Fibroblast of mammary gland (primary cell): Measurements from ENCODE around the gene TMEM92.

Source experiments
- DNase-seq: peaks from one replicate; pipeline ENCODE4 v3.0.0-alpha.2; 2010; ENCODE audit warnings: low read depth
- H3K4me3 ChIP-seq: 2 replicates; pipeline ENCODE4 v1.5.1; 2011; ENCODE audit warnings: low read depth, mild to moderate bottlenecking, low read length, moderate library complexity; ENCODE audit not compliant: control insufficient read depth
- TF ChIP-seq, protein P1 (sequence below): conservative IDR thresholded peaks from 2 replicates; pipeline ENCODE4 v1.5.1; 2011; ENCODE audit warnings: low read depth, low read length, inconsistent platforms; ENCODE audit not compliant: control insufficient read depth, insufficient read depth

TMEM92 gene

GRCh38 chr17:50261051-50261915 lies 13.0 kb upstream of the TMEM92 start:
- no peak for DNase-seq
- H3K4me3 ChIP-seq = no peak overlapping the region
- TF ChIP-seq, protein P1, sequence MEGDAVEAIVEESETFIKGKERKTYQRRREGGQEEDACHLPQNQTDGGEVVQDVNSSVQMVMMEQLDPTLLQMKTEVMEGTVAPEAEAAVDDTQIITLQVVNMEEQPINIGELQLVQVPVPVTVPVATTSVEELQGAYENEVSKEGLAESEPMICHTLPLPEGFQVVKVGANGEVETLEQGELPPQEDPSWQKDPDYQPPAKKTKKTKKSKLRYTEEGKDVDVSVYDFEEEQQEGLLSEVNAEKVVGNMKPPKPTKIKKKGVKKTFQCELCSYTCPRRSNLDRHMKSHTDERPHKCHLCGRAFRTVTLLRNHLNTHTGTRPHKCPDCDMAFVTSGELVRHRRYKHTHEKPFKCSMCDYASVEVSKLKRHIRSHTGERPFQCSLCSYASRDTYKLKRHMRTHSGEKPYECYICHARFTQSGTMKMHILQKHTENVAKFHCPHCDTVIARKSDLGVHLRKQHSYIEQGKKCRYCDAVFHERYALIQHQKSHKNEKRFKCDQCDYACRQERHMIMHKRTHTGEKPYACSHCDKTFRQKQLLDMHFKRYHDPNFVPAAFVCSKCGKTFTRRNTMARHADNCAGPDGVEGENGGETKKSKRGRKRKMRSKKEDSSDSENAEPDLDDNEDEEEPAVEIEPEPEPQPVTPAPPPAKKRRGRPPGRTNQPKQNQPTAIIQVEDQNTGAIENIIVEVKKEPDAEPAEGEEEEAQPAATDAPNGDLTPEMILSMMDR = no peak

DNA sequence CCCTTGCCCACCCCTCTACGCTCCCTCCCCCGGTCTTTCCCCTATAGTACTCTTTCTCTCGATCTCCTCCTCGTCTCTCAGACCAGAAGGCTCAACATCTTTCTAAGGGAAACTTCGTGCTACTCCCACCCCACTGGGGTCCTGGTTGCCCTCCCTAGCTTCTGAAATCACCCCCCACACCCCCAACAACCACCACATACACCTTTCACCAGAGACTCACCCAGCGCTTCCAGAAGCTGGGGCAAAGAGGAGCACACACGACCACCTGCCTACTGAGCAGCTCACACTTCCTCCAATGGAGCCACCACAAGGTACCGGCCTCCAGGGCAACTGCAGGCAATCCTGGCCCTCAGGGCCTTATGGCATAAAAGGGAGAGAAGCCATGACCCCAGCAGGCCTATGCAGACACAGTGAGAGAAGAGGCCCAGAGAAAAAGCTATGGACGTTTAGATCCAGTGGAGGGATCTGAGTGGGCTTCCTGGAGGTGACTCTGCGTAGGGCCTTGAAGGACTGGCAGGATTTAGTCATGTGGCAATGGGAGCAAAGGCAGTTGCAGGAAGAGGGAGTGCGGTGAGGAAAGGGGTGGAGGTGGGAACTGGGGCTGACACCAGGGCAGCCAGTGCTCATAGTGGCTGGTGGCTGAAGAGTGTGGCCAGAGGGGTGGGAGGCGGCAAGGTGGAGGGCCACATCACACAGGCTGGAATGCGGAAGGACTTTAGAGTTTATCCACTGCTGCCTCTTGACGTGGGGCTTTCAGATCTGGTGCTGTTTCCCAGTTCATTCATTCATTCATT lies 12.1 kb upstream of the TMEM92 start:
- no peak overlapping the region for H3K4me3 ChIP-seq
- no peak for DNase-seq
- TF ChIP-seq, protein P1 = no peak

DNA sequence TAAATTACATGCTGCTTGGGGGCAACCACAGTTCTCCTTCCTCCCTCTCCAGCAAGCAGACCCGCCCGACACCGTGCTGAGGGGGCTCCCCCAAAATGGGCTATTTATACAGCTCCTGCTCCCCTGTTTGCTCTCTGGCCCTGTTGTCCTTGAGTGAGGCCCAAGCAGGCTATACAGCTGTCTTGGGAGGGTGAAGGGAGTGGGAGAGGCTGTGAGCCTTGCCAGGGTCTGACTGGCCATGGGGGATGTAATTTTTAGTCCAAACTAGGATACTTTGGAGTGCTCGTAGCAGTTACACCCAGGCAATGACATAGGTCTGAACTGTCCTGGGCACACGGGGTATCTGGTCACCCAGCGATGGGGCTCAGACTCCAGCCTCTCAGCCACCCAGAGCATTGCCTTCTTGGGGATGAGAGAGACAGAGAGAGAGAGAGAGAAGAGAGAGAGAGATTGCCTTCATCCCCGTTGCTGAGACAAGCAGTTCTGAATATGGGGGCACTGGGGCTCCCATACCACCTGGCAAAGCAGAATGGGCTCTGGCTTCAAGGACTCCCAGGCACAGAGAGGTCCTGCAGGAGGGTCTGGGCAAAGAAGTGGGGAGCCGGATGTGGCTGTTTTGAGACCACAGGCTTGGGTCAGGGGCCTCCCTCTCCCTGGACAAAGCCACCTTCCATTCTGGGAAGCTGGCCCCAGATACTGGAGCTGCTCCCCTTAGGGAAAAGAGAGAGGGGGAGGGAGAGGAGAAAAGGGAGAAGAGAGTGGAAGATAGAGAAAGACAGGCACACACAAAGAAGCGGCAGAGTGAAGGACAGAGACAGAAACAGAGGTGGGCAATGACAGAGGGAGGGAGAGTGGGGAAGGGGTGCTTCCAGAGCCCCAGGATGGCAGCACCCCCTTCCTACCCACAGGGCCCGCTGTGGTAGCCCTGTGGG lies 10.7 kb upstream of the TMEM92 start:
- TF ChIP-seq, protein P1 = no peak
- DNase-seq = no peak
- peak overlapping the region; percentile 25 for H3K4me3 ChIP-seq

- DNase-seq = peak; percentile 67
- TF ChIP-seq, protein P1 = no peak
- H3K4me3 ChIP-seq = peak overlapping the region; percentile 25
Measured at GRCh38 chr17:50264263-50265113, 9.8 kb upstream of the TMEM92 start.

GRCh38 chr17:50265212-50265611 lies 9.1 kb upstream of the TMEM92 start:
- TF ChIP-seq, protein P1 = no peak
- no peak for DNase-seq
- no peak overlapping the region for H3K4me3 ChIP-seq
